HL-60/S4 treated with retinoic acid at 250 ng/mL for 4 days and 3 days (cell line): ENCODE data around the gene UNC93A.
"Not testable (repeated sequence)": the region's sequence is repeated elsewhere in the genome, so short reads cannot be mapped to it uniquely, and the experiment has no call there.

Source experiments
- in situ Hi-C: fragments of 300-500 bp; cut with MboI; formaldehyde crosslinking; loops from 2 replicates; pipeline ENCODE4 v1.7.0; 2022; ENCODE audit warnings: low sequenced_read_pairs

Gene UNC93A

DNA sequence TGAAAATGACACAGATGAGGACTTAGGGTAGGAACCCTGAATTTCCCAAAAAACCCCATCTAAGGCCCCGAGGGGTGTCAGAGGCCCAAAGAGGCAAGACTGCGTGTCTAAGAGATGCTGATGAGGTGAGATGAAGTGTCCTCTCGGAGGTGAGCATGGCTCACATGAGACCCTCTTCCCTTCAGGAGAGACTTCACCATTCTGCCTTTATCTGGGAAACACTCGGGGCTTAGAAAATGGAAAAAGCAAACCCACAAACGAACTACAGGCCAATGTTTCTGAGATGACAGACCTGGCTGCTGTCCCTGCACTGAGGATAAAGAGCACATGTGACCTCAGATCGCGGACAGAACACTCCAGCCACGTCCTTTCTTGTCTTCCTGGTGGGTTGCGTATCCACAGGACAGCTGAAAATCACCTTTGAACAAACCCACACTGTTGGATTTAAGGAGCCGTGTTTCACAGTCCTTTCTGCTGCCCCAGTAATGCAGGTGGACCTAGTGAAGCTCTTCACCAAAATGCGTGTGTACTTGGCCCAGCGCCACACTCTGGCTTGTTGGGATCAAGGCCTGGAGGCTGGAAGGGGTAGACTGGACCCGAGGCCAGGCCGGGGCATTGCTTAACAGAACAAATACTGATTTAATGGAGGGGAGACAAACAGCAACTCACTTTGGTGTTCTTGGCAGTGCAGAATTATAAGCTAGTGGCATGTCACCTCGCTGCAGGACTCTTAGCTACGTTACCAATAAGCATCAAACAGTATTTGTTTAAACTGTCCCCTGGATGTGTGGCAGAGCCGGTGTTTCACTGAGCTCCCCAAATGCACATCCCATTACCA lies 18.5 kb downstream of the UNC93A start:
- in situ Hi-C loops = not testable (repeated sequence)

DNA sequence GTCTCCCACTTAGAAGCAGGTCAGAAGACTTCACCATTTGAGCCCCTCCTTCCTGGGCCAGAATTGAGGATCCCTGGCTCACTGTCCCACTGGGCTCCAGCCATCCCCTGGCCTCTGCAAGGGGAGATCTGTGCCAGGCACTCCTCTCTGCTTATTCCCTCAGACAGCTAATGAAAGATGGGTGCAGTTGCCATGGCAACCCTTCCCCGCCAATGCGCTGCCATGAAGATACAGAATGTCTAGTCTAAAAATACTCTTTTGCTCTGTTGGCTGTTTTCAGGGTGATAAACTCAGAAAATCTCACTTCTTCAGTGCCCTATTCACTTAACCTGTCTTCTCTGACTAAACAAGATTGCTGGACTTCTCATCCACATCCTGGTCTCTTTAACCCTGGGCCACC lies 20.2 kb downstream of the UNC93A start:
- in situ Hi-C loops = no loop called here

GRCh38 chr6:167311691-167312090 lies 20.6 kb downstream of the UNC93A start:
- in situ Hi-C loops = not testable (repeated sequence)

- in situ Hi-C loops = no loop called here
Measured at GRCh38 chr6:167314180-167314821, 23.2 kb downstream of the UNC93A start.

GRCh38 chr6:167317172-167317571 lies 26.1 kb downstream of the UNC93A start:
- in situ Hi-C loops = no loop called here

- in situ Hi-C loops = not testable (repeated sequence)
Measured at GRCh38 chr6:167318354-167318753, 27.2 kb downstream of the UNC93A start.

DNA sequence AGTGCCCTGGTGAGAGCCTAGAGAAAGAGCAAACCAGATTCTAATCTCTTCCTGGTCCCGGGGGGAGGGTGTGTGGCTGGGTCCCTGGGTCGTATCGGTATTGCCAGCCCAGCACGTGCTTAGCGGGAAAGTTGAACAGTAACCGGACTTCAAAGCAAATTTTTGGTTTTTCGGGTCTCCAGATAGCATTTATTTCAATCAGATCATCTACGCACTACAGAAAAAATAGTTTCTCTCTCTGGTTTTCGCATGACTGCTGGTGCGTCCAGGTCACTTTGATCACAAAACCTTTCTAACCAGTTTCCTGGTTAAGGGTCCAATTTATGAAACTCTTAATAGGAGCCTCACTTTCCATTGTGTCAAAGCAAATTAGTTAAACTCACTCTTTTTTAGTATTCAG lies 27.7 kb downstream of the UNC93A start:
- in situ Hi-C loops = not testable (repeated sequence)

- in situ Hi-C loops = not testable (repeated sequence)
Measured at GRCh38 chr6:167319856-167320753, 29.0 kb downstream of the UNC93A start.

DNA sequence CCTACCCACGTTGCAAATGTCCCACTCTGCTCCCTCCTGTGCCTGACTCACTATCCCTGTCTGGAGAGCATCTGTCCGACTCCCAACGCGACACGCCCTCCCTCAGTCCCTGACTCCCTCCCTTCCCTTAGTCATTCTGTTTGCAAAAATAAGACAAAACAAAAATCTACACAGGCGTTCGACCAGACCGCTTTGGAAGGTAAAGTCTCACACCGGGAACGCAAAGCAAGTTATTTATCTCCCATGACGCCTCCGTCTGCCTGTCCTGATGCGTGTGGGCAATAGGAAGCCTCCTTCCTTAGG lies 29.6 kb downstream of the UNC93A start:
- in situ Hi-C loops = not testable (repeated sequence)

DNA sequence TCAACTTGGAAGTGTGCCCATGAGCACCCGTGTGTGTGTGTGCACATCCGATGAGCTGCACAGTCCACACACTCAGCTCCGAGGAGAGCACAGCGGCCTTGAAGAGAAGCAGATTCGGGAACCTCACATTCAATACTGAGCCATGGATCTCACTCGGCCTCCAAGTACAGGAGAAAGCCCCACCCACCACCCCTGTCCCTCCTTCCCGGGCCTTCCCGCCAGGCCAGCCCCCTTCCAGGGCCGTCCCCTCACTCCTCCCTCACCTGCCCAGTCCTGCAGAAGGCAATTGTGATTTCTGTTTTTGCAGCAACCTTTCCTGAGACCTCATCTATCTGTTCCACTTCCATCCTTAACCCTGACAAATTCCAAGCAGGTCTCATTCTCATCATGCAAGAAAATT lies 30.1 kb downstream of the UNC93A start:
- in situ Hi-C loops = not testable (repeated sequence)

DNA sequence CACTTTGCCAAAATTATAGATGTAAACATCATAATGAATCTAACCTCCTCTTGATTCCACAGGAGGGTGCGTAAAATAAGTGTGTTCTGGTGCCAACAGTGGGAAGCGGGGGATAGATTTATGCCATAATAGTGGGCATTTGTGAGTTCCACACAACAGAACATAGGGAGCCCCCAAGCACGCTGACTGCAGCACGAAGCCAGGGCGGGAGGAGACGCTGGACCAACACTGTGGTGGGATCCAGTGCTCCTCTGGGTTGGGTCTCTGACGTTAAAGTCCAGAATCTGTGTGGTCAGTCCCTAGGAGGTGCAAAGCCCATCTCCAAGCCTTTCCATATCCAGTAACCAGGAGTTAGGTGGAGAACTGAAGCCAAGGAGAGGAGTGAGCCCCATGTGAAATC lies 32.0 kb downstream of the UNC93A start:
- in situ Hi-C loops = no loop called here

DNA sequence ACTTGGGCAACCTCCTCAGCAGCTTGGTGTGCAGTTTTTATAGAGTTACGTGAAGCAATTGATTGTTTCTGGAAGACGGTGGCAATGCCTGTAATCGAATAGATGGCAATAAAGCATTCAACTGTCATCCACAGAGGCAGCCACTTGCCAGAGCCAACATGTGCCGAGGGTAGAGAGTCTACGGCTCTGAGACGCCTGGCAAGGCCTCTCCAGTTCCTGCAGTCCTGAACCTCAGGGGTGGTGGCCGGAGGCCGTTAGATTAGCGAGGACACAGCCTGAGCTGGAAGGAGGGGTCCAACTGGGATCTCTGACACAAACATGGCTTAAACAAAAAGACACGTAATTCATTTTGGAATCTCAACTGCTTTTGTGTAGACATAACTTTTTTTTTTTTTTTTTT lies 33.0 kb downstream of the UNC93A start:
- in situ Hi-C loops = no loop called here

- in situ Hi-C loops = no loop called here
Measured at GRCh38 chr6:167325766-167326165, 34.7 kb downstream of the UNC93A start.

DNA sequence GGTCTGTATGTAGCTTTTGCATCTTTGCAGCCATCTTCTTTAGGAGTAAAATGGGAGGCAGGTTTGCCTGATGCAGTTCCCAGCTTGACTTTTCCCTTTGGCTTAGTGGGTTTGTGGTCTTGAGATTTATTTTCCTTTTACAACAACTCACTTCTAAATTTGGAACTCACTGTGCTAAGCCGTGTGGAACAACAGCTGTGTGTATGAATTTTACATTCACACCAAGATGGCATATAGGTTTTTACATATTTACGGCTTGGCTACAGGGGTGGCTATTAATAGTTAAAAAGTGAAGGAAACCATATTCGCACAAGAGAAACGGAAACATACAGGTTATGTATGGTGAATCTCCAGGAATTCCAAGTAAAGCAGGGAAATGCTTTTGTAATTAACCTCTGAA lies 36.3 kb downstream of the UNC93A start:
- in situ Hi-C loops = no loop called here

DNA sequence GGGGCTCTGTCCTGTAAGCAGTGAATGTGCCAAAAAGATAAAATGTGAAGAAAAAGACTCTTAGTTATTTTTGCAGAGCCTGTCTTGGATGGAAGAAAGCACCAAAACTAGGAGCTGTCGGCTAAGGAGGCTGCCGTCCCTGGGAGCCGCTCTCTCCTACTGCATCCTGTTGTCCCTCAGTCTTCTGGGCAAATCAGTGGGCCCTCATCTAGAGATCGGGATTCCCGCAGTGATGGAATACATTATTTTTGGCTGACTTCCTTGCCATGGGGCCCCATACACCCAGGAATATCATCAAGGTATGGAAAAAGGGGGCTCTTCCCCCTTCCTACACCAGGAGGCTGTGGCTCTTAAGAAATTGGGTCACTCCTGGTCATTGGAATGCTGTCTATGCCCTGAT lies 37.0 kb downstream of the UNC93A start:
- in situ Hi-C loops = no loop called here

- in situ Hi-C loops = no loop called here
Measured at GRCh38 chr6:167329014-167329413, 37.9 kb downstream of the UNC93A start.

- in situ Hi-C loops = no loop called here
Measured at GRCh38 chr6:167330750-167331149, 39.6 kb downstream of the UNC93A start.

- in situ Hi-C loops = no loop called here
Measured at GRCh38 chr6:167331565-167331964, 40.5 kb downstream of the UNC93A start.

- in situ Hi-C loops = no loop called here
Measured at GRCh38 chr6:167336844-167337630, 45.9 kb downstream of the UNC93A start.

GRCh38 chr6:167337675-167338449 lies 46.7 kb downstream of the UNC93A start:
- in situ Hi-C loops = no loop called here
